ENCODE results near the gene SPIRE1. TPM values are rescaled to one million over a fixed set of nuclear protein-coding genes. Genes with fewer than 3 reads are reported as not detected.

SPIRE1 gene
- total and polyA plus RNA-seq, 2 of the 4 experiments (the other 2 are of a cell fraction) = 11.6 to 31.4 TPM

GRCh38 chr18:12639990-12640880 lies 17.7 kb downstream of the SPIRE1 start (continued):
- TF ChIP-seq USF2 (IDR thresholded peaks at IDR 0.05; ENCODE audit: low read depth, low read length) (no peak), MAZ (IDR thresholded peaks at IDR 0.05; ENCODE audit: borderline replicate concordance, low read depth, low read length) (no peak)

- no peak overlapping the region for H3K27ac ChIP-seq (ENCODE audit: insufficient read depth, low read length)
- no peak overlapping the region for H3K56ac ChIP-seq (ENCODE audit: extremely low read depth, insufficient read depth, low read length)
- in situ Hi-C loops (cut with MboI; ENCODE audit: low sequenced_read_pairs) = no loop called here
- no peak overlapping the region for H3K9ac ChIP-seq (ENCODE audit: low read depth, low read length)
- no TSS peak for BruUV-seq (replicated peaks)
- no peak overlapping the region for H3K18ac ChIP-seq (ENCODE audit: low read depth, low read length)
- dilution Hi-C loops (cut with HindIII; ENCODE audit: low sequenced_read_pairs, unreplicated experiment) = no loop called here
- no peak overlapping the region for H3K4me2 ChIP-seq (ENCODE audit: low read depth, low read length)
- no peaks in the 10 kb centered on the region for H3K36me3 ChIP-seq (ENCODE audit: control insufficient read depth, insufficient read depth, low read length)
- H4K8ac ChIP-seq (ENCODE audit: low read depth in 2 of 2, low read length in 2 of 2) = peak overlapping the region in 1 of 2 experiments; percentile 29; a peak in 1 of 4 replicates
- no peak overlapping the region; the same call in 2 of the 3 replicates for H2BK15ac ChIP-seq (ENCODE audit: low read depth, low read length)
- no peak for TF ChIP-seq CHD1 (IDR thresholded peaks at IDR 0.05; ENCODE audit: low read depth, low read length)
- DNase-seq = no peak
- H2BK20ac ChIP-seq (ENCODE audit: low read depth, low read length) = no peak overlapping the region
- peaks cover 15 to 67% of the 10 kb centered on the region in 2 experiments; a peak in 2 of 4 replicates for H3K79me1 ChIP-seq (ENCODE audit: low read depth in 1 of 2, low read length in 2 of 2)
- intact Hi-C loops (cut with micrococcal nuclease) = no loop called here
- H3K4ac ChIP-seq (ENCODE audit: low read depth, low read length) = peak overlapping the region; percentile 20; the same call in 1 of the 2 replicates
- H2AFZ ChIP-seq (replicated peaks; ENCODE audit: low read length, poor library complexity) = no peak overlapping the region
- WGBS, 2 experiments (ENCODE audit: extremely low coverage in 2 of 2, insufficient read length in 1 of 2) = no CpG with 5 or more reads among the region's 3 CpGs
- H3K9me3 ChIP-seq (ENCODE audit: control insufficient read depth, insufficient read depth, low read length) = no peaks in the 10 kb centered on the region
- H3K4me1 ChIP-seq (ENCODE audit: control insufficient read depth, insufficient read depth, low read length) = peaks cover 7% of the 10 kb centered on the region
- H2BK5ac ChIP-seq (ENCODE audit: low read depth, low read length, poor library complexity, severe bottlenecking) = no peak overlapping the region
- POLR2A ChIA-PET (ENCODE audit: unreplicated experiment) = no interaction called here
- H4K5ac ChIP-seq (ENCODE audit: low read depth, low read length) = no peak overlapping the region
- no peak overlapping the region for H3K23ac ChIP-seq (ENCODE audit: low read depth, low read length)
- H2BK120ac ChIP-seq (ENCODE audit: low read depth, low read length) = no peak overlapping the region
- peaks cover 20% of the 10 kb centered on the region; the same call in 1 of the 2 replicates for H4K20me1 ChIP-seq (ENCODE audit: insufficient read depth, low read length)
- H4K91ac ChIP-seq (ENCODE audit: insufficient read depth, low read depth, low read length) = no peak overlapping the region
- H3K27me3 ChIP-seq (ENCODE audit: control insufficient read depth, insufficient read depth, low read length) = no peaks in the 10 kb centered on the region
- no peak overlapping the region for H2AK9ac ChIP-seq (replicated peaks; ENCODE audit: low read depth, low read length, poor library complexity)
- no peak overlapping the region for H3K4me3 ChIP-seq (ENCODE audit: insufficient read depth, low read depth, low read length)
- CTCF ChIA-PET = no interaction called here
- 0 out of 2 replicates have a peak overlapping the region, but pooled peaks have one; percentile 29 for H3K14ac ChIP-seq (replicated peaks; ENCODE audit: low read depth, low read length)
- no peak for ATAC-seq (ENCODE audit: low read depth)
- H2AK5ac ChIP-seq (ENCODE audit: low read depth, low read length) = peak overlapping the region; percentile 78
- peaks cover 14% of the 10 kb centered on the region for H3K9me1 ChIP-seq (ENCODE audit: insufficient read depth, low read length)
Observed at GRCh38 chr18:12638644-12639124, 19.2 kb downstream of the SPIRE1 start.

All from IMR-90 (cell line).